ENCODE data around the gene IBA57.
"Not testable (repeated sequence)": the region's sequence is repeated elsewhere in the genome, so short reads cannot be mapped to it uniquely, and the experiment has no call there.

Gene IBA57

DNA sequence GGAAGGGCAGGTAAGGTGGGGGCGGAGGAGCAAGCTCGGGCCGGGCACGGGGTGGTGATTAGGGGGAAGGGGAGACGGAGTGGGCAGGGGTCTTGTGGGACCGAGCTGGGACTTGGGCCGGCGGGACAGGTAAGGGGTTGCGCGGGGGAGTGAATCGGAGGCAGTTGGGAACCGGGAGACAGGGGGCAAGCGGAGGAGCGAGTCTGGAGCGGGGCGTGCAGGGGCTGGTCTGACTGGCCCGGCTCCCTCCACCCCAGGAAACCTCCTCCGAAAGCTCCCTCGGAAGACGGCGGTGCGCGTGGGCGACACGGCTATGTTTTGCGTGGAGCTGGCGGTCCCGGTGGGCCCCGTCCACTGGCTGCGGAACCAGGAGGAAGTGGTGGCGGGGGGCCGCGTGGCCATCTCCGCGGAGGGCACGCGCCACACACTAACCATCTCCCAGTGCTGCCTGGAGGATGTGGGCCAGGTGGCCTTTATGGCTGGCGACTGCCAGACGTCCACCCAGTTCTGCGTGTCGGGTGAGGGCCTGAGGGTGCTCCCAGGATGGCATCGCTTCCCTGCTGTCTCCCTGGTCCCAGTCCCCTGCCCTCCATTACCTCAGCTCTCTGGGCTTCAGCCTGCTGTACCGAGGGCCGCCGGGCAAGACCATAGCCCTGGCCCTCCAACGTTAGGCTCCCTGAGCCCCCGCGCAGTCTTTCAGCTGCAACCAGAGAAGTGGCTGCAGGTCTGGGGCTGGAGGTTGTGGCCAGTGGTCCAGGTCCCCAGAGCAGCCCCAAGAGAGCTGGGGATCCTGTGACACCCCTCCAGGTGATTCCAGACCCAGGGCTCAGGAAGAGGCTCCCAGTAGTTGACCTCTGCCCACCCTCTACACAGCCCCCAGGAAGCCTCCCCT lies 48.6 kb downstream of the IBA57 start:
- DNase-seq, result no peak

DNA sequence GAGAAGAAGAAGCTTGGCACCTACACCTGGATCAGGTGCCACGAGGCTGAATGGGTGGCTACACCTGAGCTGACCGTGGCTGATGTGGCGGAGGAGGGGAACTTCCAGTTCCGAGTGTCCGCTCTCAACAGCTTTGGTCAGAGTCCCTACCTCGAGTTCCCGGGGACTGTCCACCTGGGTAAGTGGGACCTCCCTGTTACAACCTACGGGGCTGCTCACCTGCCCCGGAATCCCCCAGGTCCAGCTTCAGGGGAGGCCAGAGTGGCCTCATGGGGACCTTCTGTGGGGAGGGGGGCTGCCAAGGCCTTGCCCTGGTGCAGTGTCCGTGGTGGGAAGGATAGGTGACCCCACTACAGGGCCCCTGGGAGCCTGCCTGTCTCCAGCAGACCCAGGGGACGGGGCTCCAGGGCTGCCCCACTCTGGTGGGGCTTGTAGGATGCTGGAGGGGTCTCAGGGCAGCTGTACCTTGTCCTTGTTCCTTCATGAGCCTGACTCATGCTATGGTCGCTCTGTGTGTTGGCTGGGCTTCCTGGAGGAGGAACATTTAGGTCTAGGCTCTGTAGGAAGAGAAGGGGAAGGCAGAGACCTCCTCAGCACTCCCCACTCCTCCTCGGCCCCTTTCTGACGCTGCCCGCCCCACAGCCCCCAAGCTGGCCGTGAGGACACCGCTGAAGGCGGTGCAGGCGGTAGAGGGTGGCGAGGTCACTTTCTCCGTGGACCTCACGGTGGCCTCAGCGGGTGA lies 49.5 kb downstream of the IBA57 start:
- no peak for DNase-seq

DNA sequence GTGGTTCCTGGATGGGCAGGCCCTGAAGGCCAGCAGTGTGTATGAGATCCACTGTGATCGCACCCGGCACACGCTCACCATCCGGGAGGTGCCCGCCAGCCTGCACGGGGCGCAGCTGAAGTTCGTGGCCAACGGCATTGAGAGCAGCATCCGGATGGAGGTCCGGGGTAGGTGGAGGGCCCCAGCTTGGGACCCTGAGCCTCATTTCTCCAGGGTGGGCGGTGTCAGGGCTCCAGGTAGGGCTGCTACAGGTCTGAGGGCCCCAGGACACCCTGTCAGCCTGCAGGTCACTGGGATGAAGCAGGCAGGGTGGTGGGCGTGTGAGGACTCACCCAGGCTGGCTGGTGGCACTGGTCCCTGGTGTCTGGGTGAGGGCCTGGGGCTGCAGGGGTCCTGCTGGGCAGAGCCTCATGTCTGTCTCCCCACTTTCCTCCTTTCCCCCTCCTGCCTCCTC lies 50.1 kb downstream of the IBA57 start:
- DNase-seq, result no peak

DNA sequence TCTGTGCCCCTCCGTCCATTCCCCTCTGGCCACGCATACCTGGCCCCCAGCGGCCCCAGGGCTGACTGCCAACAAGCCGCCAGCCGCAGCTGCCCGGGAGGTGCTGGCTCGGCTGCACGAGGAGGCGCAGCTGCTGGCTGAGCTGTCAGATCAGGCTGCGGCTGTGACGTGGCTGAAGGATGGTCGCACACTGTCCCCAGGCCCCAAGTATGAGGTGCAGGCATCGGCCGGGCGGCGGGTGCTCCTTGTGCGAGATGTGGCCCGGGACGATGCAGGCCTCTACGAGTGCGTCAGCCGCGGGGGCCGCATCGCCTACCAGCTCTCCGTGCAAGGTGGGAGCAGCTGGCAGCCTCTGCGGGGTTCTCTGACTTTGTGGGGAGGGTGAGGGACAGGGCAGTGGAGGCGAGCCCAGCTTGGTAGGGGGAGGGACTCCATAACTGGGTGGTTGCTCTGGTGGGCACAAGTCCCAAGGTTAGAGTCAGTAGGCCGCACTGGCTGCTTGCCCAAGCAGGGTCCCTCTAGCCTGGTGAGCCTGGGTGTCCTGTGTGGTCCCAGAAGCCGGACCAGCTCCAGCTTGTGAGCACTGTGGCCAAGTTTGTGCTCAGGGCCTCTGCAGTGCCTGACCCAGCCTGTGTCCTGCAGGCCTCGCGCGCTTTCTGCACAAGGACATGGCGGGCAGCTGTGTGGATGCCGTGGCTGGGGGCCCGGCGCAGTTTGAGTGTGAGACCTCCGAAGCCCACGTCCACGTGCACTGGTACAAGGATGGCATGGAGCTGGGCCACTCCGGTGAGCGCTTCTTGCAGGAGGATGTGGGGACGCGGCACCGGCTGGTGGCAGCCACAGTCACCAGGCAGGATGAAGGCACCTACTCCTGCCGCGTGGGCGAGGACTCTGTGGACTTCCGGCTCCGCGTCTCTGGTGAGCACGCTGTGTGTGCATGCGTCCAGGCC lies 51.0 kb downstream of the IBA57 start:
- DNase-seq, result no peak

DNA sequence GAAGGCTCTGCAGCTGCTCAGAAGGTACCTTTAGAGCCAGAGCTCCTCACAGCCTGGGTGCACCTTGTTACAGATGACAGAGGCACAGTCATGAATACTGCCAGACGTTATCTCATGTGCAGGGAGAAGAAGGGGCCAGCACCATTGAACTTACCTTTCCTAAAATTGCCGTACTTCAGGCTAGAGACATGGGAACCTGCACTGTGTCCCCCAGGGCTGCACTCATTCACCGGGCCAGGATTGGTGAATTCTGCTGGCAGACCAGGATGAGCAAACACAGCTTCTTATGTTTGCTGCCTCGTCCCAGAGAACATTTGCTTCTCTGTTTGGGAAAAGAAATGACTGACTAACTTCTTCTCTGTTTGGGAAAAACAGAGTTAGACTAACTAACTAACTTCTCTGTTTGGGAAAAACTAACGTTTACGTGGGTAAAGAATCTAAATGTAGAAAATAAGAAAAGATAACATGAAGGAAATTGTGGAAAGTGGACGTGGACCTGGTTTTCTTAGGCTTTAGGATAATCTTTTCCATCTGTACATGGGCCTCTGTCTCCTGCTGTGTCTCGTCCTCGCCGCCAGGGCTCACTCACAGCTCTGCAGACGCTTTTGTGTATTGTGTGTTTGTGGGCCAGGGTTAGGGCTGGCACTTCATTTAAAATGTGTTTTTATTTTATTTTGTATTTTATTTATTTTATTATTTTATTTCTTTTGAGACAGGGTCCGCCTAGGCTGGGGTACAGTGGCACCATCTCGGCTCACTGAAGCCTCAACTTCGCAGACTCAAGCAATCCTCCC lies 52.1 kb downstream of the IBA57 start:
- no peak for DNase-seq

DNA sequence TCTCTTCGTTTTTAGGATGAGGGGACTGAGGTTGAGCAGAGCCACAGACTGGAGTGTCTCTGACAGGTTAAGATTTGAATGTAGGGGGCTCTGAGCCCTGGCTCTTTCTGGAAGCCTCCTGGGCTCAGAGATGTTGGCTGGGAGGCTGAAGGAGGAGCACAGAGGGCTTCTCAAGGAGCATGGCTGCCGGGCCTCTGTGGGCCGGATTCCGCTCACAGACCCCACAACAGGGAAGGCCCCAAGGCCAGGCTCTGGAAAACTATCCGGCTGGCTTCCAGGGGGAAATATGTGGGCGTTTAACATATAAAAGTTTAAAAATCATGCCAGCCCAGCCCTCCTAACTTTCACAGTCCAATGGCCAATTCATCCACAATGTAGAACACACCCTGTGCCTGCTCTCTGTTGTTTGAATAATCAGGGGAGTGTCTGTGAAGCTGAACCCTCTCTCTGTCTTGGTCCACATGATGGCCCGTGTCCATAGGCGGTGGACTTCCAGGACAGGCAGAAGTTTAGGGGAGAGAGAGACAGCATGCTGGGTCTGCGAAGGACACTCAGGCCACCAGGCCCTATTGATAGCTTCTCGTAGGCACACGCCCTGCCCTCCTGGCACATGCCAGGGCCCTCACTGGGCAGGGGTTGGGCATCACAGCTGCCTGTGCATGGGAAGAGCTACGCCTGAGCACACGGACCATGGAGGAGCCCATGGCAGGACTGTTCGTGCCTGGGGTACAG lies 53.1 kb downstream of the IBA57 start:
- no peak for DNase-seq

DNA sequence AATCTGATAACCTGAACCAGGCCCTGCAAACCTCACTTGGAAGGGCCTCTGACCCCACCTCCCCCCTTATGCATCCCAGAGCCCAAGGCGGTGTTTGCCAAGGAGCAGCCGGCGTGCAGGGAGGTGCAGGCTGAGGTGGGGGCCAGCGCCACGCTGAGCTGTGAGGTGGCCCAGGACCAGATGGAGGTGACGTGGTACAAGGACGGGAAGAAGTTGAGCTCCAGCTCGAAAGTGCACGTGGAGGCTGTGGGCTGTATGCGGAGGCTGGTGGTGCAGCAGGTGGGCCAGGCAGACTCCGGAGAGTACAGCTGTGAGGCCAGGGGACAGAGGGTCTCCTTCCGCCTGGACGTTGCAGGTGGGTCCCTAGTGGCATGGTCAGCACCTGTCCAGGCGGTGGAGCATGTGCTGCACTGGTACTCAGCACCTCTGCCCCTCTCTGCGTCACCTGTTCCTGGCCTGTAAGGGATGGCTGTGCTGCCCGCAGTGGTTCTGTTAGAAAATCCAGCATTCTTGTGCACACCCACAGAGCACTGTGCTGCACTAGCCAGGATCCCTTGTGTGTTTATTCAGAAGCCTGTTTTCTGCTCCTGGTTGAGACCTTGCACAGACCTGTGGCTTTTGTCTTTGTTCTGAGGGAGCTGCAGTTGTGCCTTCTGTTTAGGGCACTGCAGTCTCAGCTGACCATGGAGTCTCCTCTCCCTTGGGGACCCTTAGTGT lies 53.8 kb downstream of the IBA57 start:
- no peak for DNase-seq

DNA sequence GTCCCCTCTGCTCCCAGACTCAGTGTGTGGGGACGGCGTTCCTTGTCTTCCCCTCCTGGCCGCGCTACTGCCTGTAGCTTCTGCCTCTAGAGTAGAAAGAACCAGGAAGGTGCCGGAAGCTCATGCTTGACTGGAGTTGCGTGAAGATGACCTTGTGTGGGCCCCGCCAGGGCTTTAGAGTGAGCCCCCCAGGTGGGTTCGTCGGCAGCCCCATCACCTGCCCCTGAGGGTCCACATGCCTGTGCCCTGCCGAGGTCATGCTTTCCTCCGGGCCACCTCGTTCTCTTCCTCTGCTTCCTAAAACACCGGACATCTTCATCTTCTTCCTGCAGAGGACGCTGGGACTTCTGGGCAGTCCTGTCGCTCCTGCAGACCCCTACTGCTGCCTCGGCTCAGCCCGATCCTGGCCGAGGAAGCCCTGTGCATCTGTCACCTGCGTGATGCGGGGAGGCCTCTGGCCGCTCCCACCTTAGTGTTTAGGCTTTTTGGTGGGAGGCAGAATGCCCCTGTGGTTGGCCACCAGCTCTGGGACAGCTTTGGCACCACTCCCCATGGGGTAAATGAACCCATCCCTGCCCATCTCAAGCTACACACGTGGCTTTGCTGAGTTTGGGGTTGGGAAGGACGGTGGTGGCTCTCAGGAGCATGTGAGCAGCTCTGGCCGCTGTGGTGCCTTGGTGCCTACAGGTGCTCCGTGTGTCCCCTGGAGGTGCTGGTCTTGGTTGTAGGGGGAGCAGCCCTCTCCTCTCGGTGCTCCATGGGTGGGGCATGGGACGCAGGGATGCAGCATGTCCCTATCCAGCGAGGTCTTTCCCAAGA lies 54.6 kb downstream of the IBA57 start:
- DNase-seq, result no peak

DNA sequence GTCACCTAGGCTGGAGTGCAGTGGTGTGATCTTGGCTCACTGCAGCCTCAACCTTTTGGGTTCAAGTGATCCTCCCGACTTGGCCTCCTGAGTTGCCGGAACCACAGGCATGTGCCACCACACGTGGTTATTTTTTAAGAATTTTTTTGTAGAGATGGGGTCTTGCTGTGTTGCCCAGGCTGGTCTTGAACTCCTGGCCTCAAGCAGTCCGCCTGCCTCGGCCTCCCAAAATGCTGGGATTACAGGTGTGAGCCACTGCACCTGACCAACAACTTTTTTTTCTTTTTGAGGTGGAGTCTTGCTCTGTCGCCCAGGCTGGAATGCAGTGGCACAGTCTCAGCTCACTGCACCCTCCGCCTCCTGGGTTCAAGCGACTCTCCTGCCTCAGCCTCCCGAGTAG lies 55.5 kb downstream of the IBA57 start:
- DNase-seq, result not testable (repeated sequence)

DNA sequence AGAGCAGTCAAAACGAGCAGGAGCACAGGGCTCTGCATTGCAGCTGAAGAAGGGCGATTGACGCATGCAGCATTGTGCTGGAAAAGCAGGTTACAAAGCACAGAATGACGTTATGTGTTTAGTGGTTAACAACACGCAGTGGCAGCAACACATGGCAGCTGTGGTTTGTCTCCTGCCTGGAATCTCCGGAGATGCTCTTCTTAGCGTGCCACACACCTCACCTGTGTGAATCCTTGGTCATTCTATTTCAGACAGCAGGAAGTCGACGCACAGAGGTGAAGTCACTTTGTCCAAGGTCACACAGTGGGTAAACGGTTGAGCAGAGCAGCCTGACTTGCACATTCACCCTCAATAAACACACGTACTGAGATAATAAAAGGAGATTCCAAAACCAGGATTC lies 56.9 kb downstream of the IBA57 start:
- DNase-seq, result no peak

DNA sequence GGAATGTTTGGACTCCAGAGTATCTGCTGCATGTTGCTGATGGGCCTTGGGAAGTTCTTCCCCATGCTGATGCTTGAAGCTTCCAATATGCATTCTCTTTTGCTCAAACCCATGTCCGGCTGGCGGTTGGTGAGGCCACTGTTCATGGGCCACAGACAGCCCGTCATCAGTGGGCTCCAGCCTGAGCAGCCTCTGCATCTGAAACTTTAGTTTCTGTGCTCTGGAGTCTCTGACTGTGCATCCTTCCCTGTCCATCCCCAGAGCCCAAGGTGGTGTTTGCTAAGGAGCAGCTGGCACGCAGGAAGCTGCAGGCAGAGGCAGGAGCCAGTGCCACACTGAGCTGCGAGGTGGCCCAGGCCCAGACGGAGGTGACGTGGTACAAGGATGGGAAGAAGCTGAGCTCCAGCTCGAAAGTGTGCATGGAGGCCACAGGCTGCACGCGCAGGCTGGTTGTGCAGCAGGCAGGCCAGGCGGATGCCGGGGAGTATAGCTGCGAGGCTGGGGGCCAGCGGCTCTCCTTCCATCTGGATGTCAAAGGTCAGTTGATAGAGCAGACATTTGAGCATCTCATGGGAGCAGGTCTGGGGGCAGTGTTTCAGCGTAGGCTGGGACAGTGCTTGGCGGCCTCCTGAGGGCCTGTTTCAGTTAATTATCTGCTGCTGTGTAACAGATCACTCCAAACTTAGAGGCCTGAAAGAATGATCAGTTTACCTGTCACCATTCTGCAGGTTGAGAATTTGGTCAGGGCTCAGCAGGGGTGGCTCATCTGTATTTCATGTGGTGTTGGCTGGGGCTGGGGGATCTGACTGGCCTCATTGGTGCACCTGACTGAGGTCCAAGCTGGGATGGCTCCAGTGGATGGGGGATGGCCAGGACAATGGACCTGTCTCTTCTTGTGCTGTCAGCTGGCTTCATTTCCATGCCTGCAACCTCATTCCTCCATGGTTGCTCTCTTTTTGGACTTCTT lies 58.9 kb downstream of the IBA57 start:
- no peak for DNase-seq

DNA sequence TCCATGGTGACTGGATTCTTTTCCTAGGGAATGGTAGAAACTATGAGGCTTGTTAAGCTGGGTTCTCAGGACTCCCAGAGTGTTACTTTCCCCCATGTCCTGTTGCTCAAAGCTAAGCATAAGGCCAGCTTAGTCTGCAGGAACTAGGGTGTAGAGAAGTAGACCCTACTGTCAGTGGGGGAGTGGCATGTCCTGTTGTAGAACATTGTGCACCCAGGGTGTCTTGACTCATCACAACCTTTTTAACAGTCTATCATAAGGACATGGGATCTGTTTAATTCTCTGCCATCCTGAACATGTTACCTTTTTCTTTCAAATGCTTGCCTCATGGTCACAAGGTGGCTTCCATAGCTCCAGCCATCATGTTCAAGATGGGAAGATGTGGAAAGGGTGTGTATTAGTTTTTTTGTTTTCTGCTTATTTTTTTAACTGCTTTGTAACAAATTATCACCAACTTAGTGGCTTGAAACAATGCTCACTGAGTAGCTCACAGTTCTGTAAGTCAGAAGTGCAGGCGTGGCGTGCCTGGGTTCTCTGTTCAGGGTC lies 59.6 kb downstream of the IBA57 start:
- DNase-seq, result no peak

DNA sequence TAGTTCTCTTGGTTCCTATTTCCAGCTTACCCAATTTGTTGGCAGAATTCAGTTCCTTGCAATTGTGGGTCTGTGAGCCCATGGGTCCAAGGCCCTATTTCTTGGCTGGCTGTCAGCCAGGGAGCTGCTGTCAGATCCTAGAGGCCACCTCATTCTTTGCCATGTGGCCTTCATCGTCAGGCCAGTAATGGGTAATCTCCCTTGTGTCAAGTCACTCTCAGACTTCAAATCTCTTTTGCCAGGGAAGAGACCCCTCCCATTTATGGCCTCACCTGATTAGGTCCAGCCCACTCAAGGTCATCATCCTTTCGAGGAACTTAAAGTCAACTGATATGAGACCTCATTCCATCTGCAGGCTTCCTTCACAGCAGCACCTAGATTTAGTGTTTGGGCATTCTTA lies 60.1 kb downstream of the IBA57 start:
- no peak for DNase-seq

DNA sequence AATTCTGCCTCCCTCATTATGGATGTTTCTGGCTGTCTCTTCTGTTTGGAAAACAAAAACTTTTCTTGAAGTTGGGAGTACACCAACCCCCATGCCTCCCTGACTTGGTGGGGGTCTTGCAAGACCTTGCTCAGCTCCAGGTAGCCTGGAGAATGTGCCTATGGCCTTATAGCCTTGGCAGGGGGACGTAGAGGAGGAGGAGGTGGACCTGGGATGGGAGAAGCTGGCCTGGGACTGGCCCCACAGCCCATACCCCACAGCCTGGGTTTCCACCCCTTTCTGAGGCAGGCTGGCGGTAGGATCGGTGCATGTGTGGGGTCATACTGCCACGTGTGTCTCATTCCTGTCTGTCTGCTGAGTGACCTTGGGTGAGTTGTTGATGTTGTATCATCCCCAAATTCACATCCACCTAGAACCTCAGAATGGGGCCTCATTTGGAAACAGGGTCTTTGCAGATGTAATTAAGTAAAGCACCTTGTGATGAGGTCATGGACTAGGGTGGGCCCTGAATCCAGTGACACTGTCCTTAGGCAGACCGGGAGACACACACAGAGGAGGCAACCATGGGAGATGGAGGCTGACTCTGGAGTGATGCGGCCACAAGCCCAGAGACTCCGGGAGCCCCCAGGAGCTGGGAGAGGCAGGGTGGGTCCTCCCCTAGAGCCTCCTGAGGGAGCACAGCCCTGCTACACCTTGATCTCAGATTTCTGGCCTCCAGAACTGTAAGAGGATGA lies 60.7 kb downstream of the IBA57 start:
- no peak for DNase-seq

DNA sequence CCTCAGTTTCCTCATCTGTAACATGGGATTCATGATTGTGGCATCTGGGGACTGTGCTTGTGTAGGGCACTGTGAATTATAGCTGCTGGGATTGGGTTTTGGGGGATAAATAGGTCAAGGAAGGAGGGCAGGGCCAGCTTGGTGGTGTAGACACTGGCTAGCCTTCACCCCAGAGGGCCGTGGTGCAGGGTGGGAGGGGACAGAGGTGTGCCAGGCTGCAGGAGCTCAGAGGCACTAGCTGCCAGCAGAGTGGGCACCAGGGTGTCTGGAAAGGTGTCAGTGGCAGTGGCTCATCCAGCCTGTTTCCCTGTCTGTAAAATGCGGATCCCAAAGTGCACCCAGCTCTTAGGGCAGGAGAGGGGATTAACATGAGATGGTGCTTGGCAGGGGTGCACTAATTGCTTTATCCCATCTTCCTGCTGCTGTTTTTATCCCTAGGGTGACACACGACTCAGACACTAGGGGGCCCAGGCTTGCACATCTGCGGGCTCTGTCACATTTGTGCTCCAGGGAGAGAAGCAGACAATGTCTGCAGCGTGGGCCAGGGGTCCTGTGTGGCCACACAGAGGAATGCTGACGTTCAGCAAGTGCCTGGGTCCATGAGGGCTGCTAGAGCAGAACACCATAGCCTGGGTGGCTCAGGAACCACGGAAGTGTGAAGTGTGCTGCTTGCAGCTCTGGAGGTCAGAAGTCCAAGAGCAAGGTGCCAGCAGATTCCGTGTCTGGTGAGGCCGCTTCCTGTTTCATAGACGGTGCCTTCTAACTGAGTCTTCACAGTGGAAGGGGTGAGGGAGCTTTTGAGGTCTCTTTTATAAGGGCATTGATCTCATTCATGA lies 61.6 kb downstream of the IBA57 start:
- DNase-seq, result no peak

DNA sequence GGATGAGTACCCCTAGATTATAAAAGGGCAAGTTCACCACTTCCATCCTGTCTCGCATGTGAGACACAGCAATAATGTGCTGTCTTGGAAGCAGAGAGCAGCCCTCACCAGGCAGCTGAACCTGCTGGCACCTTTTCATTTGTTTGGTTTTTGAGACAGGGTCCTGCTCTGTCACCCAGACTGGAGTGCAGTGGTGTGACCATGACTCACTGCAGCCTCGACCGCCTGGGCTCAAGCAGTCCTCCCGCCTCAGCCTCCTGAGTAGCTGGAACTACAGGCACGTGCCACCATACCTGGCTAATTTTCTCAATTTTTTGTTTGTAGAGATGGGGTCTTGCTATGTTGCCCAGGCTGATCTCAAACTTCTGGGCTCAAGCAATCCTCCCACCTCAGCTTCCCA lies 62.5 kb downstream of the IBA57 start:
- not testable (repeated sequence) for DNase-seq

Measured in bone marrow (tissue), 2 donors.